NCI-H2081 treated with DMSO at 0.1 percent for 48 hours (cell line): ENCODE results near the gene ZBTB46.
"Not testable (repeated sequence)": the region's sequence is repeated elsewhere in the genome, so short reads cannot be mapped to it uniquely, and the experiment has no call there.

Experiments used
- DNase-seq: peaks from one replicate; lab custom pipeline; 2025; lab: John Stamatoyannopoulos, UW

Gene ZBTB46

GRCh38 chr20:63734111-63734945 is 96.7 kb downstream of the ZBTB46 start:
- DNase-seq = no peak

GRCh38 chr20:63733579-63734081 is 97.4 kb downstream of the ZBTB46 start:
- no peak for DNase-seq

- DNase-seq = no peak
These were observed 97.9 kb downstream of the ZBTB46 start for GRCh38 chr20:63733117-63733516.

GRCh38 chr20:63732118-63733095 is 98.7 kb downstream of the ZBTB46 start:
- DNase-seq = no peak

GRCh38 chr20:63731410-63731809 is 99.7 kb downstream of the ZBTB46 start:
- DNase-seq = no peak

- not testable (repeated sequence) for DNase-seq
These were observed 100.8 kb downstream of the ZBTB46 start for GRCh38 chr20:63730189-63730733.

- DNase-seq = not testable (repeated sequence)
These were observed 108.0 kb downstream of the ZBTB46 start for GRCh38 chr20:63722967-63723622.

- DNase-seq = no peak
These were observed 112.1 kb downstream of the ZBTB46 start for GRCh38 chr20:63718996-63719395.

GRCh38 chr20:63714858-63715257 is 116.2 kb downstream of the ZBTB46 start:
- no peak for DNase-seq

- no peak for DNase-seq
These were observed 118.9 kb downstream of the ZBTB46 start for GRCh38 chr20:63712191-63712590.

GRCh38 chr20:63711085-63711645 is 119.9 kb downstream of the ZBTB46 start:
- no peak for DNase-seq

- DNase-seq = no peak
These were observed 121.9 kb downstream of the ZBTB46 start for GRCh38 chr20:63709149-63709527.

- no peak for DNase-seq
These were observed 122.5 kb downstream of the ZBTB46 start for GRCh38 chr20:63708301-63709148.

- DNase-seq = peak; percentile 47
These were observed 123.3 kb downstream of the ZBTB46 start, which contains the start of the genes ARFRP1 and ZGPAT for GRCh38 chr20:63707558-63708300. Gene ARFRP1, minus strand, starts transcription at chr20:63707976. Its CDS starts 885 bp downstream, at chr20:63707091. Gene ZGPAT, plus strand, starts transcription at chr20:63708039. Its CDS starts 542 bp downstream, at chr20:63708581.

GRCh38 chr20:63706852-63707557 is 124.1 kb downstream of the ZBTB46 start:
- no peak for DNase-seq

- DNase-seq = no peak
These were observed 124.9 kb downstream of the ZBTB46 start for GRCh38 chr20:63706027-63706695.

- DNase-seq = no peak
These were observed 125.6 kb downstream of the ZBTB46 start for GRCh38 chr20:63705232-63706026.
